PC-3 (cell line): ENCODE measurements around the gene RABGAP1L.

Experiments used
- EZH2 ChIP-seq: fragments of 300-600 bp; sonication (generic); IDR thresholded peaks from one replicate; pipeline ENCODE4 v1.6.1; 2017; ENCODE audit warnings: antibody characterized with exemption, mild to moderate bottlenecking, low read length; ENCODE audit not compliant: unreplicated experiment
- TF ChIP-seq, protein P1 (sequence below): fragments of 300-600 bp; sonication (generic); conservative IDR thresholded peaks from 2 replicates; pipeline ENCODE4 v1.5.1; 2017; ENCODE audit warnings: antibody characterized with exemption, low read depth, mild to moderate bottlenecking, low read length

DNA sequence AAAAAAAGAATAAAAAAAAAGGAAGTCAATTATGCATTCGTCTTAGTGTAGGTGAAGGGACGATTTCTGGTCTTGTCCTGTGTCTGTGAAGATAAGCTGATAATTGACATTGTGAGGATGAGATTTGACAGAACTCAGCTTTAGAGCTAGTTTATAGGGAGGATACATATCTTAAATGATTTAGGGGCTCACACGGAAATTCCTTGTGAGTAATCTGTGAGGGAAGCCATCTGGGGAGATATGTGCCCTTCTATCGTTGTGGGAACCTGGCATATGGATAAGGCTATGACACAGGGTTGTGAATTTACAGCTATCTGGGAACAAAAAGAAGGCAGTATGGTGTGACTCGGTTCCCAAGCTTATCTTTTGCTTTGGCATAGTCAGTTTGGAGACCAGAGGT is 71.1 kb downstream of the RABGAP1L start:
- TF ChIP-seq, protein P1, sequence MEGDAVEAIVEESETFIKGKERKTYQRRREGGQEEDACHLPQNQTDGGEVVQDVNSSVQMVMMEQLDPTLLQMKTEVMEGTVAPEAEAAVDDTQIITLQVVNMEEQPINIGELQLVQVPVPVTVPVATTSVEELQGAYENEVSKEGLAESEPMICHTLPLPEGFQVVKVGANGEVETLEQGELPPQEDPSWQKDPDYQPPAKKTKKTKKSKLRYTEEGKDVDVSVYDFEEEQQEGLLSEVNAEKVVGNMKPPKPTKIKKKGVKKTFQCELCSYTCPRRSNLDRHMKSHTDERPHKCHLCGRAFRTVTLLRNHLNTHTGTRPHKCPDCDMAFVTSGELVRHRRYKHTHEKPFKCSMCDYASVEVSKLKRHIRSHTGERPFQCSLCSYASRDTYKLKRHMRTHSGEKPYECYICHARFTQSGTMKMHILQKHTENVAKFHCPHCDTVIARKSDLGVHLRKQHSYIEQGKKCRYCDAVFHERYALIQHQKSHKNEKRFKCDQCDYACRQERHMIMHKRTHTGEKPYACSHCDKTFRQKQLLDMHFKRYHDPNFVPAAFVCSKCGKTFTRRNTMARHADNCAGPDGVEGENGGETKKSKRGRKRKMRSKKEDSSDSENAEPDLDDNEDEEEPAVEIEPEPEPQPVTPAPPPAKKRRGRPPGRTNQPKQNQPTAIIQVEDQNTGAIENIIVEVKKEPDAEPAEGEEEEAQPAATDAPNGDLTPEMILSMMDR, result no peak
- no peak for TF ChIP-seq EZH2
